Activated gamma-delta T cell (primary cell): ENCODE results near the gene TMC8.
"Not testable (repeated sequence)": the region's sequence is repeated elsewhere in the genome, so short reads cannot be mapped to it uniquely, and the experiment has no call there.

Experiments
- DNase-seq: peaks from one replicate; lab custom pipeline; 2025; lab: John Stamatoyannopoulos, UW
- total RNA-seq, 2 donors: gene quantifications; one replicate each; lab custom pipeline; 2026; lab: John Stamatoyannopoulos, UW

TMC8 gene, protein sequence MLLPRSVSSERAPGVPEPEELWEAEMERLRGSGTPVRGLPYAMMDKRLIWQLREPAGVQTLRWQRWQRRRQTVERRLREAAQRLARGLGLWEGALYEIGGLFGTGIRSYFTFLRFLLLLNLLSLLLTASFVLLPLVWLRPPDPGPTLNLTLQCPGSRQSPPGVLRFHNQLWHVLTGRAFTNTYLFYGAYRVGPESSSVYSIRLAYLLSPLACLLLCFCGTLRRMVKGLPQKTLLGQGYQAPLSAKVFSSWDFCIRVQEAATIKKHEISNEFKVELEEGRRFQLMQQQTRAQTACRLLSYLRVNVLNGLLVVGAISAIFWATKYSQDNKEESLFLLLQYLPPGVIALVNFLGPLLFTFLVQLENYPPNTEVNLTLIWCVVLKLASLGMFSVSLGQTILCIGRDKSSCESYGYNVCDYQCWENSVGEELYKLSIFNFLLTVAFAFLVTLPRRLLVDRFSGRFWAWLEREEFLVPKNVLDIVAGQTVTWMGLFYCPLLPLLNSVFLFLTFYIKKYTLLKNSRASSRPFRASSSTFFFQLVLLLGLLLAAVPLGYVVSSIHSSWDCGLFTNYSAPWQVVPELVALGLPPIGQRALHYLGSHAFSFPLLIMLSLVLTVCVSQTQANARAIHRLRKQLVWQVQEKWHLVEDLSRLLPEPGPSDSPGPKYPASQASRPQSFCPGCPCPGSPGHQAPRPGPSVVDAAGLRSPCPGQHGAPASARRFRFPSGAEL
- 233 to 500 reads per million in 2 donors for total RNA-seq

DNA sequence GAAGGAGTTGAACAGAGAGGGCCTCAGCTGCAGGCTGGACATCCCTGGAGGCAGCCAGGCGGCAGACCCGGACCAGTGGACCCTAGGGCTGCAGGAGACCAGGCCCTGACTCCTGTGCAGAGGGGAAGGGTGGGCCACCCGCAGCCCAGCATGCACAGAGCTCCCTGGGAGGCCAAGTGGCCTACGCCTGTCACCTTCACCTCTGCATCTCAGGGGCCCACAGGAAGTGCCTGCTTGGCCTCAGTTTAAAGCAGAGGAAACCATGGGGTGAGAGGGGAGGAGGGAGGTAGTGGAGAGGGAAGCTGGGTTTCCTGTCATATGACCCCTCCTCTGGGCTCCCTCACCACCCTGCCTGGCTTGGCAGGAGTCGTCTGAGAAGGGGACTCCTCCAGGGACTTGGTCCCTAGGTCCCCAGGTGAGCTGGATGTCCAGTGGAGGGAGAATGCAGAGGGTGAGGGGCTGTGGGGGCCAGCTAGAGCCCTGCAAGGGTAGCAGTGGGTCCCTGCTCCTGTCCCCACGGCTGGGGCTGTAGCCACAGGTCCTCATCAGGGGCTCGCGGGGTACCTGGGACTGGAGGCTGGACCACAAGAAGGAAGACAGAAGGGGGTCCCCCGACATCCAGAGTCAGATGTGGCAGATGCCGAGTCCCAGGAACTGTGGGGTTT is at the start of gene TMC8:
Gene TMC8, plus strand, starts transcription at position 335 of the 665 bp plus-strand sequence. CDS start 818 bp downstream, outside the sequence.
- peak; percentile 48 for DNase-seq

DNA sequence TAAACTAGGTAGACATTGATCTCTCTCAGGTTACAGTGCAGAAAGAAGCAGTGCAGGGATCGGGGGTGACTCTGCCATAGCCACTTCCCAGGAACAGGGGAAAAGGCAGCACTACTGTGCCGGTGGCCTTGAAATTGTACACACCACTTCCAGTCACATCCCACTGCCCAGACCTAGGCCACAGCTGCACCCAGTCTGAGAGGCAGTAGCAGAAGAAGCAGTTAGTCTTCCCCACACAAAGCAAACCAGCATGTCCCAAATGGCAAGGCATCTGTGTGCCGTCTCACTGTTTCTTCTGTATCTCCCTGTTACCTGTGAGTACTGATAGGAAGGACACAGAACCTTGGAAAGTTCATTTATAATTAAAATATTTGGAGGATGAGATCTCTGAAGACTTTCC is 49.0 kb upstream of the TMC8 start:
- DNase-seq = no peak

DNA sequence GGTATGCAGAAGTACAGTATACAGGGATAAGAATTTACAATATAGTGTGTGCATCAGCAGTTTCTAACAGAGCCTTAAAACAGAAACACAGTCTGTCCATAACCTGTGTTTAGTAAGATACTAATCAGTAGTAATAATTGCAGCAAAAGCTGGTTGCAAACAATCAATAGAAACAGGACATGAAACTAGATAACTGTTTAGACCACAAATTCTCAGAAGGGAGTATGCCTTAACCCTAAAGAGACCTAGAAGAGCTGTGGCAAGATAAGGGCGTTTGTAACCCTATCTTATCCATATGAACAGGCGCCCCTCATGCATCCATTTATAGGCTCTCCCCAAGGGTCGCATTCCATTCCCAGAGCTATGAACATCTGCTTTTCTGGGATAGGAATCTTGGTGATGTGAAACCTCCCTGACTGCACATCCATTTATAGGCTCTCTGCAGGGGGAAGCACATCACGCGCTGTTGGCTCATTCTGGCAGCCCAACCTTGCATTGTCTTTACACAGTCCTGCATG is 48.2 kb upstream of the TMC8 start:
- not testable (repeated sequence) for DNase-seq

DNA sequence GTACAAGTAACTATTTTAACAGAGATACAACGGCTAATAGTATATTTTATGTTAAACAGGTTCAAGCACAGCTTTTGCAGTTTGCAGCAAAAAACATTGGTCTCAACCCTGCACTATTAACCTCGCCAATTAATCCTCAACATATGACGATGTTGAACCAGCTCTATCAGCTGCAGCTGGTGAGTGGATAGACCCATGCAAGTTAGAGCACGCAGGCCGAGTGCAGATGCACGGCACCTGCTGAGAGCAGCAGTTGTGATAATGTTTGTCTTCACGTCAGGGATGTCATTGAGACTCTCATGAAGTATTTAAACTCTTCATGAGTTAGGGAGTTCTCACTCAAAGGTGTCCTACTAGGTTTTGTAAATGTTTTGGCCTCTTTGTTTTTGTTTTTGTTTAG is 47.6 kb upstream of the TMC8 start:
- no peak for DNase-seq

DNA sequence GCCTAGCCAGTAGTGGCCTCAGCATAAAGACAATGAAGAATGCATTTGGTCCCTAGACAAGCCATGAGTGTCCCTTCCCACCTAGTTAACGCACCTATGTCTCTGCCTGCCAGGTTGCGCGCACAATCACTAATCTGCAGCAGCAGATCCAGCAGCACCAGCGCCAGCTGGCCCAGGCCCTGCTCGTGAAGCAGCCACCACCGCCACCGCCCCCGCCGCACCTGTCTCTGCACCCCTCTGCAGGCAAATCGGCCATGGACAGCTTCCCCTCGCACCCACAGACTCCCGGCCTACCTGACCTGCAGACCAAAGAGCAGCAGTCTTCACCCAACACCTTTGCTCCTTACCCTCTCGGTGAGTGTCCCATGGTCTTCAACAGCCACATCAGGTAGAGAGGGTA is 43.8 kb upstream of the TMC8 start:
- no peak for DNase-seq

DNA sequence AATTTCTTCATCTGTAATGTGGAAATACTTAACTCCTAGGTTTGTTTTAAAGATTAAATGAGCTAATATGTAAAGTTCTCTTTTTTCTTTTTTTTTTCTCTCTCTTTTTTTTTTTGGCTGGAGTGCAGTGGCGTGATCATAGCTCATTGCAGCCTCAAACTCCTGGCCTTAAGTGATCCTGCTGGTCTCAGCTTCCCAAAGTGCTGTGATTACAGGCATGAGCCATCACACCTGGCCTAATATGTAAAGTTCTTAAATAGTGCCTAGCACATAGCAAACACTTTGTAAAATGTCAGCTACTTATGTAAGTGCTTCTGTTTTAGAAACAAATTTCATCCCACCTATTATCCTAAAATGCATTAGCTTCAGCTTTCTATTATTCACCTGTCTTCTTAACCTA is 42.0 kb upstream of the TMC8 start:
- DNase-seq = no peak

DNA sequence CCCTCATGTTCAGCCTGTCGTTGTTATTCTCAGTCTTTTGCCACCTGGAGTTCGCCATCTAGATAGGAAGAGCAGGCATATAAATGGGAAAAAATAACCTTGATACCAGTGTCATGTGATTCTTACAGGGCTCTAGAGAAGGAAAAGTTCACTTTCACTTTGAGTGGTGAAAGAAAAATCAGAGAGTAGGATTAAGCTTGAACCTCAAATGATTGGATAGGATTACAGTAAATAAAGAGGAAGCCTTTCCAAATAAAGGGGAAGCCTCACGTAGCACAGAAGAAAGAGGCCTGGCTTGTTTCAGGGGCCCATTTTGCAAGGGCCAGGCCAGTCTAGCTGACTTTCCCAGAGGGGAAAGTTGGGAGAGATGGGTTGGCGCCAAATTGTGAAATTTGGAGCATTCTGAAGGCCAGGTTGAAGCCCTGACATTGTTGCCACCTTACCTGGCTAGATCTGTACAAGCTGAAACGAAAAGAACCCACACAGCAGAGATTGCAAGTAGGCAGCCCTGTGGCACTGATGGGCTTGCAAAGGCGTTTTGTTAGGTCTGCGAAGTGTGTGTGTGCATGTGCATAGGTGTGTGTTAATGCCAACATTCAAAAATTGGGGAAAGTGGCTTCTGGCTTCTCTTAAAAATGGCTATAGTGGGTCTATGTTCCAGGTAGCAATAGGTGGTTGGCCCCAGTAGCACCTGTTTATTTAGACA is 40.8 kb upstream of the TMC8 start:
- DNase-seq = no peak

DNA sequence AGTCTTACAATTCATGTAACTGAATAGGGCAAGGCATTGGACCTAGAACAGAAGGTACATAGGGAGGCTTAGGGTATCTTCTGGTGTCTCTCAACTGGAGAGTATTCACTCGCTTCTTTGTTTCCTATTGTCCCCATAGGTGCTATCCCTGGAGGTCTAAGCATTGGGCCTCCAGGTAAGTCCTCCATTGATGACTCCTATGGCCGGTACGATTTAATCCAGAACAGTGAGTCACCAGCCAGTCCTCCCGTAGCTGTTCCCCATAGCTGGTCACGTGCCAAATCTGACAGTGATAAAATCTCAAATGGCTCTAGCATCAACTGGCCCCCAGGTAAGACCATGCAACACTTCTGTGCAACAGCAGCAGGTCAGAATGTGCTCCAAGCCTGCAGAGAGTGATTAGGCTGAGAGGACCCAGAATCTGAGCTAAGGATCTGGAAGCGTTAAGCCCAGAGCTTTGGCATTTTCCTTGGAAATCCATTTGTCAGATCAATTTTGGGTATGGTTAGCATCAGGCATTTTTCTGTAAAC is 37.7 kb upstream of the TMC8 start:
- no peak for DNase-seq

DNA sequence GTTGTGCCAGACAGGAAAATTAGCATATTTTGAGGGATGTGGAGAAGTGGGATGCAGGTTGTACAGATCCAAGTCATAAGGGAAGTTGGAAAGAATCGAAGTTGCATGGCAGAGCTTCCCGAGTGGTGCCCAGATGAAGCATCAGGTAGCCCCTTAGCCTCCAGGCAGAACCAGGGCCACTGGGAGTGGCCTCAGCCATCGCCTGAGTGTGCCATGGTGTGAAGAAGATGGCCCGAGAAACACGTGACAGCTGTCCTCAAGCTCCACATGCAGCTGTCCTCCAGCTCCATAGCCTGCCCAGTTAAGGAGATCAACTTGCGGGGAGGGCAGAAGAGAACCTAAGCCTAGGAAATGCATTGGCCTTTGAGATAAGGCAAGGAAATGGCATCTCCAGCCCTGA is 35.5 kb upstream of the TMC8 start:
- no peak for DNase-seq

DNA sequence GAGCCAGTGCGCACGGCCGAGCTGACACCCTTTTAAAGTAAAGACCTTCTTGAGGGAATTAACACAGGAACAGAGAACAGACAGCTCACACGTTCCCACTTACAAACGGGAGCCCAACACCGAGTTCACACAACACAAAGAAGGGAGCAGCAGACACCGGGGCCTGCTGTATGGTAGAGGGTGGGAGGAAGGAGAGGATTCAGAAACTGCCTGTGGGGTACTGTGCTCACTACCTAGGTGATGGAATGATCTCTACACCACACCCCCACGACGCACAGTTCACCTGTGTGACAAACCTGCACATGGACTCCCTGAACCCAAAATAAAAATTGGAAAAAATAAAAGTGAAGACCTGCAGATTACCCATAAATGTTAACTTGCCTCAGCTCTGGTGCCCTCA is 34.5 kb upstream of the TMC8 start:
- DNase-seq = no peak

DNA sequence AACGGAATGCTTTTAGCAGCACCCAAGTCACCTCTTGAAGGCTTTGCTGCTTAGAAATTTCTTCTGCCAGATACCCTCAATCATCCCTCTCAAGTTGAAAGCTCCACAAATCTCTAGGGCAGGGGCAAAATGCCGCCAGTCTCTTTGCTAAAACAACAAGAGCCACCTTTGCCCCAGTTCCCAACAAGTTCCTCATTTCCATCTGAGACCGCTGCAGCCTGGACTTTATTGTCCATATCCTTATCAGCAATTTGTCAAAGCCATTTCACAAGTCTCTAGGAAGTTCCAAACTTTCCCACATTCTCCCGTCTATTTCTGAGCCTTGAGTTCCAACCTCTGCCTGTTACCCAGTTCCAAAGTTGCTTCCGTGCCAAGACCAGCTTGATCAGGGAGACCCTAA is 29.5 kb upstream of the TMC8 start:
- DNase-seq = no peak

DNA sequence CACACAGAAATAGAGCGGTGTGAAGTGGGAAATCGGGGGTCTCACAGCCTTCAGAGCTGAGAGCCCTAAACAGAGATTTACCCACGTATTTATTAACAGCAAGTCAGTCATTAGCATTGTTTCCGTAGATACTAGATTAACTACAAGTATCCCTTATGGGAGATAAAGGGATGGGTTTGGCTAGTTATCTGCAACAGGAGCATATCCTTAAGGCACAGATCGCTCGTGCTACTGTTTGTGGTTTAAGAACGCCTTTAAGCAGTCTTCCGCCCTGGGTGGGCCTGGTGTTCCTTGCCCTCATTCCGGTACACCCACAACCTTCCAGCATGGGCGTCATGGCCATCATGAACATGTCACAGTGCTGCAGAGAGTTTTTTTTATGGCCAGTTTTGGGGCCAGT is 29.0 kb upstream of the TMC8 start:
- DNase-seq = no peak

DNA sequence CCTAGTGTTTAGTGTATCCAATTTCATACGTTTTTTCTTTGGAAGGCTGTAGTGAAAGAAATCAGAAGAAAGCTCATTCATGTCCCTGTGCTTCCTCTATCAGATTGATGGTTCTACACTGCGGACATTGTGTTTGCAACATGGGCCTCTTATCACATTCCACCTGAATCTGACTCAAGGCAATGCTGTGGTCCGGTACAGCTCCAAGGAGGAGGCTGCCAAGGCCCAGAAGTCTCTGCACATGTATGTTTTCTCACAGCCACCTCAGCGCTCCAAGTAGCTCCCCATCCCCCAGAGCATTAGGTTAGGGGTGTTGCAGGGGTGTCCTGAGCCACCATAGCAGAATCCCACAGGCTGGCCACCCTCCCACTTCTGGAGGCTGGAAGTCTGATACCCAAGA is 27.3 kb upstream of the TMC8 start:
- DNase-seq = no peak

DNA sequence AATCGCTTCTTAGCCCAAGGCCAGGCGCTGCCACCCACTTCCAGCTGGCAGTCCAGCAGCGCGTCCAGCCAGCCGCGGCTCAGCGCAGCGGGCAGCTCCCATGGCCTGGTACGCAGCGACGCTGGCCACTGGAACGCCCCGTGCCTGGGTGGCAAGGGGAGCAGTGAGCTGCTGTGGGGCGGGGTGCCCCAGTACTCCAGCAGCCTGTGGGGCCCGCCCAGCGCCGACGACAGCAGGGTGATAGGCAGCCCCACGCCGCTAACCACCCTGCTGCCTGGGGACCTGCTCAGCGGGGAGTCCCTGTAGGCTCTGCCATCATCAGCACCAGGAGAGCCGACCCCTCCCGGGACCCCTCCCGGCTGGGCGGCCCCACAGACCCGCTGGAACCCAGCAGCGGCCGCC is 26.0 kb upstream of the TMC8 start:
- no peak for DNase-seq

DNA sequence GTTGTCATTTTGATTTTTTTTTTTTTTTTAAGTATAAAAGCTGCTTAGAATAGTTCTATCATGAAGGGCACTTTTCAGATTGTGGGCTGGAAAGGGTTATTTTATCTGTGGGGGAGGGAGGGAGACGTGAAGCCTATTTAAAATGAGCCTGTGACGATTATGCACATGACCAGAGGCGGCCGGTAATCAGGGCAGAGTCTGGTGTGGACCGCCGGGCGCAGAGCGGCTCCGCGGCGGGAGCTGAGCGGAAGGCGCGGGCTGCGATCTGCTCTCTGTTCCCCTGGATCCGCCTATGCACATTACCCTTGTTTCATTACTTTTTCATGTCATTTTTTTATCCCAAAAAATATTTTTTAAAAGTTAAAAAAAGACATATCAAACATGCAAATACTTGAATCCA is 25.5 kb upstream of the TMC8 start:
- no peak for DNase-seq

DNA sequence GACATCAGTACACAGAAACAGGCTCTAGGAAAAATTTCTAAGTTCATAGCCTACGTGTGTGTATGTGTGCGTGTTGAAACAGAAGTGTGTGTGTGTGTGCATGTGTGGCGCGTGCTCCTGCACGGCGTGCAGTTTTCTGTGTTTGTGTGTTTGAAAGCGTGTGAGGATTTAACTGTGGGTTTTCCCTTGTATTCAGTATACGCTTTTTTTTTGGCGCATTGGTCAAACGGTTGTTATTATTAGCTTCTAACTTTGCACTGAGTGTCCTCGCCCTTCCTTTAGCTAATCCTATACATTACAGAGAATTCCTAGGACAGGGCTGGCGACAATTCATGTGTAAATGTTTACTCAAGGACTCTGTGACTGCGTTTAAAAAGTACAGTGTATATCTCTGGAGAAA is 25.0 kb upstream of the TMC8 start:
- DNase-seq = no peak

DNA sequence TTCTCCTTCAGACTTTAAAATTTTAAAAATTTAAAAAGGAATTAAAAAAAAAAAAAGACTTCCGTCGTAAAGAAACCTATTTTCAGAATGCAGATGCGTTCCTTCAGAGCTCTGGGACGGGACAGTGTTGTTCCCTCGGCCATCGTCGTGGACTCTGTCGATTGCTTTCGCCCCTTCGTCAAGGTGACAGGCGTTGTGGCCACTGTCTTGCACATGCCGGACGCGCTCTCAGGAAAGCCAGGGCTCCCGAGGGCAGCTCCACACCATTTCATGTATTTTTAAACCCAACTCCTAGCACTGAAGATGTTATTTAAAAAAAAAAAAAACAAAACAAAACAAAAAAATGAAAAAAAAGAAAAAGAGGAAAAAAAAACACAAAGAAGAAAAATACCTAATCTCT is 24.4 kb upstream of the TMC8 start:
- no peak for DNase-seq

DNA sequence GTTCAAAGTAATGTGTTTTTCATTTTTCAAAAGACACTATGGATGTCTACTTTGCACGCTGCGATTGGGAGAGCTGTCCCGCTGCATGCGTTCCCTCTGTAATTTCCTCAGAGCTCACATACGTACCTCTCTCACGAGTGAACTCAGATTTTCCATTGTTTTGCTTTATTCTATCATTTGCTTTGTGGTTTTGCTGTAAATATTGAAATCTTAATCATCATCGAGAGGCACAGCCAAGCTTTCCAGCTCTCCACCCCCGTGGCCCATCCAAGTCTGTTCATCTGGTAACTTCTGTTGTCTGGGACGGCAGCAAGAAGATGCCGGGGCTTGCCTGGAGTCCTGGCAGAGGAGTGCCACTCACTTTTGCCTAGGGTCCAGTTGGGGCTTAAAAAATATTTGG is 23.1 kb upstream of the TMC8 start:
- no peak for DNase-seq

DNA sequence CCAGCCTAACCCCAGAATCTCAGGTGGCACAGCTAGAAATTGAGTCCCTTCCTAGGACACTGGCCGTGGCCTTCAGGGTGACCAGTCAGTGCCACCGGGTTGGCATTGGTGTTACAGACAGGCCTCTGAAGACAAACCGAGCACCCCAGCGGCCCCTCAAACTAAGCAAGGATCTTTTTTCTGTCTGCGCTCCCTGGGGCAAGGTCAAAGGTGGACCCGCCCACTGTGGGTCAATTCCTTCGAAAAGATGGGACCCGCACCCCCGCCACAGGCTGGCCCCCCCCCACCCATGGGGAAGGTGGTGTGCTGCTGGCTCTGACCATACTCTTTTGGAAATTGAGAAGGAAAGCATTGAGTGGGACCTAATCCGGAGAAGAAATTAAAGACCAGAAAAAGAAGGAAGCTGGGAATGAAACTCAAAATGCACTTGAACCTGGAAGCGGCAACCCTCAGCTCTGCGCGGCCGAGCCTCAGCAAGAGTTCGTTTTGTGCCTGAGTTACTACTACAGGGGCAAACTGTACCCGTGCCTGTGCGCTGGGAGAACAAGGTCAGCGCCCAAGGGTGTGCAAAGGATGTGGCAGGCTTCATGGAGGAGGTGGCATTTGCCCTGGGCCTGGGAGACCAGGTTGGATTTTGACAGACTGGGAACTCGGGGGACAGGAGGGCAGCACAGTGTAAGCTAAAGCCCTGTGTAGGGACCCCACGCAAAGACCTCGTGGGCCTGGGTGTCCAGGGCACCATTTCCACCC is 22.4 kb upstream of the TMC8 start:
- DNase-seq = no peak

DNA sequence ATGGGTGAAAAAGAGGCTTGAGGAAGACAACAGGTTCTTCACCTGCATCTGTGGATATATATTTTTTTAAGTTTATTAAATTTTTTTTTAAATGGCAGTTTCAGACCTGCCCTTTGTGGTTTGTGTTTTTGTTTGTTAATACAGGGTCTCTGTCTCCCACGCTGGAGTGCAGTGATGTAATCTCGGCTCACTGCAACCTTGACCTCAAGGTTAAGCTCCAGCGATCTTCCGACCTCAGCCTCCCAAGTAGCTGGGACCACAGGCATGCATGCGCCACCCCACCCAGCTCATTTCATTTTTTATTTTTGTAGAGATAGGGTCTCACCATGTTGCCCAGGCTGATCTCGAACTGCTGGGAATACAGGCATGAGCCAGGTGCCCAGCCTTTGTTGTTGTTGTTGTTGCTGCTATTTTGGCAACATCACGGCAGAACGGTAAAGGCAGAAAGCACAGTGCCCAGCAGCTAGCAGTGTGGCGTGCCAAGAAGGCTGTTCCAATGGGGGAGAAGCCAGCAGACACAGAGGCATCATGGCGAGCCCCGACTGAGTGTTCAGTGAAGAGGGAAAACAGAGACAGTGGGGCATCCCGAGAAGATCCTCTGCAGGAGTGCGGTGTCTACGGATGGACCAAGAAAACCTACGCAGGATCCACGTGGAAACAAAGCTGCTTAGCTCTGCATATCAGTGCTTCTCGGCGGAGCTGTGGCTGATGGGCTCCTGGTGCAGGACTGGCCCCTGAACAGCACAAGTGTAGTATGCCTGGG is 21.7 kb upstream of the TMC8 start:
- no peak for DNase-seq

DNA sequence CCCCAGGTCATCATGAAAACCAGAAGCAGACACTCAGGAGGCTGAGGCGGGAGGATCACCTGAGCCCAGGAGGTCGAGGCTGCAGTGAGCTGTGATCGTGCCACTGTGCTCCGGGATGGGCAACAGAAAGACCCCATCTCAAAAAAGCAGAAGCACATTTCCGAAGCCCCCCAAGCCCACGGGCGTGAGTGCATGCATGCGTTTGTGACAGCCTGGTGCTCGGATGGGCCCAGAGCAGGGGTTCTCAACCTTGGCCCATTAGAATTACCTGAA is 21.1 kb upstream of the TMC8 start:
- DNase-seq = no peak
